CD14-positive monocyte (primary cell): ENCODE measurements around the gene LRRC38. TPM values are rescaled to one million over a fixed set of nuclear protein-coding genes. Genes with fewer than 3 reads are reported as not detected.

Experiments used
- DNase-seq, 3 donors: peaks; one replicate each; pipeline ENCODE4 v3.0.0-alpha.2; 2011 to 2022
- H2AFZ ChIP-seq: 2 replicates; pipeline ENCODE4 v1.6.0; 2012; ENCODE audit warnings: mild to moderate bottlenecking, low read depth, low read length, inconsistent platforms; ENCODE audit not compliant: insufficient read depth, poor library complexity, severe bottlenecking
- H3K27ac ChIP-seq, 2 donors: 1 replicate in 1 of 2; 2 replicates in 1 of 2; pipeline ENCODE4 v1.5.1; 2012 to 2013; ENCODE audit warnings: low read length in 2 of 2, control low read depth in 1 of 2, inconsistent platforms in 1 of 2, low read depth in 1 of 2, mild to moderate bottlenecking in 1 of 2
- H3K27me3 ChIP-seq, 2 donors: one replicate each; pipeline versions ENCODE4 v1.6.0 to v1.6.1; 2011 to 2013; ENCODE audit warnings: low read length in 2 of 2; ENCODE audit not compliant: control insufficient read depth in 2 of 2, insufficient read depth in 2 of 2
- H3K36me3 ChIP-seq, 2 donors: replicated peaks in 1 of 2; 1 replicate in 1 of 2; 2 replicates in 1 of 2; pipeline versions ENCODE4 v1.5.1 to v1.6.1; 2012 to 2013; ENCODE audit warnings: low read length in 2 of 2, control low read depth in 1 of 2, inconsistent platforms in 1 of 2, mild to moderate bottlenecking in 1 of 2; ENCODE audit not compliant: insufficient read depth in 2 of 2, control insufficient read depth in 1 of 2
- H3K4me1 ChIP-seq, 2 donors: 1 replicate in 1 of 2; 2 replicates in 1 of 2; pipeline versions ENCODE4 v1.5.1 to v1.6.1; 2012 to 2013; ENCODE audit warnings: low read length in 2 of 2, control low read depth in 1 of 2, inconsistent platforms in 1 of 2, mild to moderate bottlenecking in 1 of 2, moderate library complexity in 1 of 2; ENCODE audit not compliant: insufficient read depth in 2 of 2, control insufficient read depth in 1 of 2
- H3K4me2 ChIP-seq: replicated peaks from 2 replicates; pipeline ENCODE3; 2012; ENCODE audit warnings: low read length, moderate library complexity, mild to moderate bottlenecking; ENCODE audit not compliant: poor library complexity, severe bottlenecking; ENCODE audit errors: extremely low read depth
- H3K4me3 ChIP-seq, 3 experiments: fragments of 200-600 bp in 1 of 3; sonication (generic) in 1 of 3; replicated peaks in 1 of 3; 1 replicate in 2 of 3; 2 replicates in 1 of 3; pipeline ENCODE4 v1.5.1; 2011 to 2013; ENCODE audit warnings: low read length in 3 of 3, mild to moderate bottlenecking in 3 of 3, control low read depth in 2 of 3, low read depth in 2 of 3, inconsistent platforms in 1 of 3, moderate library complexity in 1 of 3
- H3K79me2 ChIP-seq: 2 replicates; pipeline ENCODE4 v1.6.0; 2012; ENCODE audit warnings: mild to moderate bottlenecking, control low read depth, inconsistent platforms, low read length, moderate library complexity; ENCODE audit not compliant: insufficient read depth
- H3K9ac ChIP-seq: 2 replicates; pipeline ENCODE4 v1.6.0; 2017; ENCODE audit warnings: low read length, mild to moderate bottlenecking; ENCODE audit not compliant: insufficient read depth, poor library complexity, severe bottlenecking
- H3K9me3 ChIP-seq, 2 donors: replicated peaks in 1 of 2; 1 replicate in 1 of 2; 2 replicates in 1 of 2; pipeline versions ENCODE4 v1.5.1 to v1.6.1; 2012 to 2013; ENCODE audit warnings: low read length in 2 of 2, control low read depth in 1 of 2; ENCODE audit not compliant: control insufficient read depth in 1 of 2, insufficient read depth in 1 of 2
- H4K20me1 ChIP-seq: 2 replicates; pipeline ENCODE4 v1.6.0; 2012; ENCODE audit warnings: mild to moderate bottlenecking, low read length, control low read depth, moderate library complexity; ENCODE audit not compliant: insufficient read depth
- H3K27ac Mint-ChIP-seq, 7 donors: one replicate each; pipeline ENCODE4 v1.8.0; 2020; ENCODE audit warnings: mild to moderate bottlenecking in 7 of 7, mixed read lengths in 7 of 7, moderate library complexity in 6 of 7, inconsistent platforms in 2 of 7
- H3K27me3 Mint-ChIP-seq, 3 donors: one replicate each; pipeline ENCODE4 v1.8.0; 2021 to 2022; ENCODE audit warnings: low read depth in 3 of 3, mild to moderate bottlenecking in 3 of 3, mixed read lengths in 3 of 3, moderate library complexity in 3 of 3, inconsistent platforms in 1 of 3
- H3K36me3 Mint-ChIP-seq, 2 donors: one replicate each; pipeline ENCODE4 v1.8.0; 2020; ENCODE audit warnings: mixed read lengths in 2 of 2, inconsistent platforms in 1 of 2, mild to moderate bottlenecking in 1 of 2
- H3K4me1 Mint-ChIP-seq: one replicate; pipeline ENCODE4 v1.8.0; 2020; ENCODE audit warnings: mild to moderate bottlenecking, mixed read lengths
- H3K4me3 Mint-ChIP-seq, 2 donors: one replicate each; pipeline ENCODE4 v1.8.0; 2020; ENCODE audit warnings: mild to moderate bottlenecking in 2 of 2, mixed read lengths in 2 of 2, moderate library complexity in 1 of 2
- H3K9me3 Mint-ChIP-seq, 7 donors: one replicate each; pipeline ENCODE4 v1.8.0; 2020 to 2022; ENCODE audit warnings: mixed read lengths in 7 of 7, mild to moderate bottlenecking in 6 of 7, moderate library complexity in 6 of 7, inconsistent platforms in 2 of 7
- CTCF ChIP-seq: fragments of 200-600 bp; IDR thresholded peaks from one replicate; pipeline ENCODE4 v1.8.0; 2022; ENCODE audit warnings: antibody characterized with exemption, mild to moderate bottlenecking
- WGBS: methylation state at CpG from one replicate; pipeline ENCODE4 v1.1.5; 2013; ENCODE audit warnings: missing lambda C conversion rate; ENCODE audit not compliant: insufficient coverage; 5-methylcytosine and 5-hydroxymethylcytosine counted together
- intact Hi-C, 2 donors: fragments of 100-400 bp; cut with micrococcal nuclease; formaldehyde crosslinking; loops; one replicate each; pipeline versions ENCODE4 v1.15.0 to v1.15.1; 2023
- polyA plus RNA-seq, 3 donors: library from polyadenylated mRNA; depleted of rRNA in 1 of 3; unstranded in 2 of 3; stranded (reverse) in 1 of 3; fragments of 300-500 nt in 2 of 3; fragments of >200 nt in 1 of 3; fragmentation: Illumina TruSeq in 2 of 3; gene quantifications; 1 replicate in 2 of 3; 2 replicates in 1 of 3; pipeline ENCODE4 v1.2.3, GENCODE V29; 2012 to 2021

The LRRC38 gene
- polyA plus RNA-seq, 3 donors = not detected

- no peak overlapping the region for H3K4me2 ChIP-seq
- no peak overlapping the region for H3K27ac Mint-ChIP-seq
- 91% methylated on average over 3 of the region's 6 CpGs for WGBS
- no peak overlapping the region for H3K4me3 ChIP-seq
- H3K9me3 ChIP-seq = no peaks in the 10 kb centered on the region
- H3K27ac ChIP-seq = no peak overlapping the region
- H3K36me3 ChIP-seq = no peaks in the 10 kb centered on the region
- no peaks in the 10 kb centered on the region for H3K27me3 ChIP-seq
- H3K36me3 Mint-ChIP-seq = no peaks in the 10 kb centered on the region
- no peak for DNase-seq
- no peaks in the 10 kb centered on the region for H3K4me1 ChIP-seq
- H3K4me1 Mint-ChIP-seq = no peaks in the 10 kb centered on the region
- no peak overlapping the region for H3K4me3 Mint-ChIP-seq
- peaks cover 5 to 12% (median 6%) of the 10 kb centered on the region in 3 donors for H3K27me3 Mint-ChIP-seq
- peaks cover 0 to 2% (median 0%) of the 10 kb centered on the region in 7 donors for H3K9me3 Mint-ChIP-seq
- H2AFZ ChIP-seq = no peak overlapping the region
- no peak for TF ChIP-seq CTCF
- intact Hi-C loops = no loop called here
- H3K9ac ChIP-seq = no peak overlapping the region
- no peaks in the 10 kb centered on the region for H3K79me2 ChIP-seq
- no peaks in the 10 kb centered on the region for H4K20me1 ChIP-seq
Observed at GRCh38 chr1:13560541-13560940, 46.7 kb upstream of the LRRC38 start.

- Histone ChIP-seq H3K27me3 (no peaks in the 10 kb centered on the region), H3K27ac (no peak overlapping the region), H3K36me3 (no peaks in the 10 kb centered on the region), H2AFZ (no peak overlapping the region), H3K9ac (no peak overlapping the region), H3K4me3 (no peak overlapping the region), H3K79me2 (no peaks in the 10 kb centered on the region), H3K4me1 (no peaks in the 10 kb centered on the region), H4K20me1 (no peaks in the 10 kb centered on the region), H3K4me2 (no peak overlapping the region), H3K9me3 (no peaks in the 10 kb centered on the region)
- H3K27me3 Mint-ChIP-seq = peaks cover 4 to 13% (median 4%) of the 10 kb centered on the region in 3 donors
- peaks cover 0 to 7% (median 0%) of the 10 kb centered on the region in 7 donors for H3K9me3 Mint-ChIP-seq
- no peak for TF ChIP-seq CTCF
- H3K36me3 Mint-ChIP-seq = no peaks in the 10 kb centered on the region
- no peak overlapping the region for H3K27ac Mint-ChIP-seq
- DNase-seq = no peak
- WGBS = no CpG with 5 or more reads among the region's 6 CpGs
- intact Hi-C loops = no loop called here
- H3K4me3 Mint-ChIP-seq = no peak overlapping the region
- no peaks in the 10 kb centered on the region for H3K4me1 Mint-ChIP-seq
Observed at GRCh38 chr1:13556224-13556764, 42.5 kb upstream of the LRRC38 start.
